ENCODE measurements around the gene DUSP7. TPM values are rescaled to one million over a fixed set of nuclear protein-coding genes. Genes with fewer than 3 reads are reported as not detected.

DUSP7 gene
- total and polyA plus RNA-seq, 9 of the 15 experiments (the other 6 are each of a cell fraction or from before 2014, with no cell fraction given) = 0.45 to 15.8 (median 8.2) TPM

DNA sequence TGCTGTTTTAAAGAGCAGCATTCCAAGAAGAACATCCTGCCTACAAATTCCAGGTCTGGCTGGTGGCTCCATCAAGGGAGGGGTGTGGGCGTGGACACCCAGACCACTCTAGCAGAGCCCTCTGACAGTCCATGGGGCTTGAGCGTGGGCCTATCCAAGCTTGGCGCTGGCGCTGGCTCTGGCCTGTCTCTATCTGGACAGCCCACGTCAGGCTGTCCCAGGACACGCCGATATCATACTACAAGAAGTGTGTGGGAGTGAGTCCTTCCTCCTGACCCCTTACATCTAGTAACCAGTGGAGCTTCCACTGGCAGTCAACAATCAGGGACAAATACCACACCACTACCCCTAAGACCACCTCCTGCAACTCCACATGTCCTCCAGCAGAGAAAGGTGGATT, 17.1 kb upstream of the DUSP7 start:
- intact Hi-C loops (cut with micrococcal nuclease) (no loop called here), in situ Hi-C loops (cut with MboI) (no loop called here)
- Histone ChIP-seq H4K20me1 (replicated peaks; ENCODE audit: control insufficient read depth, insufficient read depth, low read length) (no peaks in the 10 kb centered on the region), H3K27me3 (ENCODE audit: control insufficient read depth in 2 of 2, insufficient read depth in 2 of 2, low read length in 2 of 2) (no peaks in the 10 kb centered on the region), H3K9me1 (ENCODE audit: control insufficient read depth, insufficient read depth, low read length) (no peaks in the 10 kb centered on the region), H3K4me2 (ENCODE audit: insufficient read depth, low read length) (no peak overlapping the region), H2AFZ (ENCODE audit: low read depth, low read length) (no peak overlapping the region), H3K9me3 (replicated peaks; ENCODE audit: control insufficient read depth, insufficient read depth, low read depth, low read length) (no peaks in the 10 kb centered on the region), H3K4me1 (replicated peaks in 1 of 2; ENCODE audit: control insufficient read depth in 2 of 2, insufficient read depth in 2 of 2, low read length in 2 of 2) (peaks cover 2 to 15% of the 10 kb centered on the region in 2 experiments; a peak in 3 of 5 replicates), H3K4me3 (no peak overlapping the region), H3K79me2 (ENCODE audit: control insufficient read depth, insufficient read depth, low read length) (no peaks in the 10 kb centered on the region), H3K9ac (ENCODE audit: insufficient read depth in 1 of 2, low read depth in 2 of 2, low read length in 2 of 2) (no peak overlapping the region), H3K36me3 (ENCODE audit: control insufficient read depth, insufficient read depth, low read length) (peaks cover 13% of the 10 kb centered on the region; the same call in 2 of the 3 replicates), H3K27ac (ENCODE audit: extremely low read depth, low read depth, low read length) (no peak overlapping the region)
- POLR2A ChIA-PET = no interaction called here
- ATAC-seq (peak; percentile 47; the same call in 2 of the 3 replicates), DNase-seq (ENCODE audit: extremely low read depth in 1 of 4, low spot score in 3 of 4) (no peak), FAIRE-seq (no peak)
- no TSS peak for BruUV-seq (replicated peaks)
- WGBS (ENCODE audit: insufficient coverage, low coverage, missing lambda C conversion rate) = 65% methylated on average over 2 of the region's 7 CpGs
- TF ChIP-seq MTA1 (IDR thresholded peaks at IDR 0.05; ENCODE audit: borderline replicate concordance) = no peak
- 0 out of 2 replicates have a peak, but pooled peaks have one; percentile 24 for TF ChIP-seq EGR1 (conservative IDR thresholded peaks at IDR 0.05)
- TF ChIP-seq ZNF274 (IDR thresholded peaks at IDR 0.05; ENCODE audit: borderline replicate concordance, low read depth, low read length) = no peak
- no peak for TF ChIP-seq GTF2E2 (tag; IDR thresholded peaks at IDR 0.05)
- TF ChIP-seq, protein P1, sequence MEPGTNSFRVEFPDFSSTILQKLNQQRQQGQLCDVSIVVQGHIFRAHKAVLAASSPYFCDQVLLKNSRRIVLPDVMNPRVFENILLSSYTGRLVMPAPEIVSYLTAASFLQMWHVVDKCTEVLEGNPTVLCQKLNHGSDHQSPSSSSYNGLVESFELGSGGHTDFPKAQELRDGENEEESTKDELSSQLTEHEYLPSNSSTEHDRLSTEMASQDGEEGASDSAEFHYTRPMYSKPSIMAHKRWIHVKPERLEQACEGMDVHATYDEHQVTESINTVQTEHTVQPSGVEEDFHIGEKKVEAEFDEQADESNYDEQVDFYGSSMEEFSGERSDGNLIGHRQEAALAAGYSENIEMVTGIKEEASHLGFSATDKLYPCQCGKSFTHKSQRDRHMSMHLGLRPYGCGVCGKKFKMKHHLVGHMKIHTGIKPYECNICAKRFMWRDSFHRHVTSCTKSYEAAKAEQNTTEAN (CRISPR knock-in tag; IDR thresholded peaks at IDR 0.05) = no peak
- no peak for TF ChIP-seq ZNF785 (CRISPR knock-in tag; IDR thresholded peaks at IDR 0.05)
- CTCF ChIA-PET (ENCODE audit: low intra/inter-chr PET ratio) = no interaction called here
